T-helper 1 cell treated with Interleukin-12 subunit alpha and Interleukin-12 subunit beta and Interleukin-4 antibody, amounts not matched to agents 30 ng/mL and 1 ng/mL, for 36 hours (primary cell): ENCODE results near the gene SCAPER. TPM values are rescaled to one million over a fixed set of nuclear protein-coding genes. Genes with fewer than 3 reads are reported as not detected.
"Not testable (repeated sequence)": the region's sequence is repeated elsewhere in the genome, so short reads cannot be mapped to it uniquely, and the experiment has no call there.

Experiments
- intact Hi-C: fragments of 100-400 bp; cut with micrococcal nuclease; formaldehyde crosslinking; loops from one replicate; pipeline ENCODE4 v1.15.1; 2024
- total RNA-seq: library from RNA; stranded (reverse); gene quantifications from 2 replicates; pipeline ENCODE4 v1.2.3, GENCODE V29; 2022

The SCAPER gene
- total RNA-seq, 1 donor from 2014 or later, result 26.1 TPM

GRCh38 chr15:76799760-76800159 is 105.4 kb downstream of the SCAPER start:
- intact Hi-C loops, result no loop called here

GRCh38 chr15:76795217-76795616 is 109.9 kb downstream of the SCAPER start:
- intact Hi-C loops, result no loop called here

- intact Hi-C loops, result no loop called here
Measured at GRCh38 chr15:76793162-76793561, 112.0 kb downstream of the SCAPER start.

GRCh38 chr15:76791511-76791910 is 113.6 kb downstream of the SCAPER start:
- intact Hi-C loops, result no loop called here

- intact Hi-C loops, result no loop called here
Measured at GRCh38 chr15:76787273-76787672, 117.9 kb downstream of the SCAPER start.

GRCh38 chr15:76776969-76777368 is 128.2 kb downstream of the SCAPER start:
- intact Hi-C loops, result no loop called here

GRCh38 chr15:76776480-76776879 is 128.7 kb downstream of the SCAPER start:
- intact Hi-C loops, result no loop called here

- intact Hi-C loops, result no loop called here
Measured at GRCh38 chr15:76773234-76773633, 131.9 kb downstream of the SCAPER start.

- intact Hi-C loops, result no loop called here
Measured at GRCh38 chr15:76772776-76773175, 132.4 kb downstream of the SCAPER start.

GRCh38 chr15:76764004-76764403 is 141.1 kb downstream of the SCAPER start:
- intact Hi-C loops, result no loop called here

- intact Hi-C loops, result no loop called here
Measured at GRCh38 chr15:76763554-76763953, 141.6 kb downstream of the SCAPER start.

GRCh38 chr15:76756381-76756780 is 148.8 kb downstream of the SCAPER start:
- intact Hi-C loops, result no loop called here

GRCh38 chr15:76753771-76754170 is 151.4 kb downstream of the SCAPER start:
- intact Hi-C loops, result no loop called here

GRCh38 chr15:76753131-76753530 is 152.0 kb downstream of the SCAPER start:
- intact Hi-C loops, result no loop called here

GRCh38 chr15:76752549-76752948 is 152.6 kb downstream of the SCAPER start:
- intact Hi-C loops, result no loop called here

- intact Hi-C loops, result no loop called here
Measured at GRCh38 chr15:76737573-76737972, 167.6 kb downstream of the SCAPER start.

- intact Hi-C loops, result not testable (repeated sequence)
Measured at GRCh38 chr15:76732321-76732720, 172.8 kb downstream of the SCAPER start.

- intact Hi-C loops, result no loop called here
Measured at GRCh38 chr15:76730262-76730661, 174.9 kb downstream of the SCAPER start.

GRCh38 chr15:76718863-76719262 is 186.3 kb downstream of the SCAPER start:
- intact Hi-C loops, result no loop called here

GRCh38 chr15:76714950-76715349 is 190.2 kb downstream of the SCAPER start:
- intact Hi-C loops, result no loop called here

- intact Hi-C loops, result no loop called here
Measured at GRCh38 chr15:76711351-76711827, 193.8 kb downstream of the SCAPER start.

GRCh38 chr15:76704032-76704431 is 201.1 kb downstream of the SCAPER start:
- intact Hi-C loops, result not testable (repeated sequence)

GRCh38 chr15:76696840-76697239 is 208.3 kb downstream of the SCAPER start:
- intact Hi-C loops, result no loop called here

GRCh38 chr15:76692546-76692945 is 212.6 kb downstream of the SCAPER start:
- intact Hi-C loops, result not testable (repeated sequence)
